Fibroblast of lung (primary cell): ENCODE measurements around the gene TUBA4A. TPM values are rescaled to one million over a fixed set of nuclear protein-coding genes. Genes with fewer than 3 reads are reported as not detected.
"Not testable (repeated sequence)": the region's sequence is repeated elsewhere in the genome, so short reads cannot be mapped to it uniquely, and the experiment has no call there.

Experiments used
- DNase-seq, 2 donors: peaks; one replicate each; pipeline versions ENCODE4 v3.0.0 to v3.0.0-alpha.2; 2010; ENCODE audit warnings: low read depth in 2 of 2
- H2AFZ ChIP-seq: 2 replicates; pipeline ENCODE4 v1.5.1; 2012; ENCODE audit warnings: low read length, control low read depth, inconsistent platforms
- H3K27ac ChIP-seq: 2 replicates; pipeline ENCODE4 v1.5.1; 2011; ENCODE audit warnings: low read length, control low read depth; ENCODE audit not compliant: insufficient read depth
- H3K27me3 ChIP-seq: 2 replicates; pipeline ENCODE4 v1.5.1; 2011; ENCODE audit warnings: mild to moderate bottlenecking, low read length; ENCODE audit not compliant: control insufficient read depth, insufficient read depth
- H3K36me3 ChIP-seq: 2 replicates; pipeline ENCODE4 v1.5.1; 2011; ENCODE audit warnings: low read length; ENCODE audit not compliant: control insufficient read depth, insufficient read depth
- H3K4me1 ChIP-seq: 2 replicates; pipeline ENCODE4 v1.5.1; 2011; ENCODE audit warnings: low read length; ENCODE audit not compliant: control insufficient read depth, insufficient read depth; ENCODE audit errors: extremely low read depth
- H3K4me2 ChIP-seq: 2 replicates; pipeline ENCODE4 v1.5.1; 2011; ENCODE audit warnings: low read length, control low read depth; ENCODE audit not compliant: insufficient read depth; ENCODE audit errors: extremely low read depth
- H3K4me3 ChIP-seq, 4 experiments: fragments of 200-600 bp in 1 of 4; sonication (generic) in 1 of 4; replicated peaks in 1 of 4; 2 replicates each; pipeline ENCODE4 v1.5.1; 2011 to 2016; ENCODE audit warnings: low read length in 4 of 4, low read depth in 3 of 4, mild to moderate bottlenecking in 3 of 4, control low read depth in 2 of 4, inconsistent platforms in 1 of 4, mixed read lengths in 1 of 4; ENCODE audit not compliant: insufficient read depth in 1 of 4; ENCODE audit errors: control extremely low read depth in 1 of 4
- H3K79me2 ChIP-seq: 2 replicates; pipeline ENCODE4 v1.5.1; 2012; ENCODE audit warnings: mild to moderate bottlenecking, low read length, inconsistent platforms; ENCODE audit not compliant: control insufficient read depth, insufficient read depth
- H3K9ac ChIP-seq: 2 replicates; pipeline ENCODE4 v1.5.1; 2011; ENCODE audit warnings: mild to moderate bottlenecking, low read length, control low read depth; ENCODE audit not compliant: insufficient read depth
- H3K9me3 ChIP-seq: 2 replicates; pipeline ENCODE4 v1.5.1; 2012; ENCODE audit warnings: low read depth, low read length; ENCODE audit not compliant: control insufficient read depth, insufficient read depth
- H4K20me1 ChIP-seq: 2 replicates; pipeline ENCODE4 v1.5.1; 2011; ENCODE audit warnings: low read length; ENCODE audit not compliant: control insufficient read depth, insufficient read depth; ENCODE audit errors: extremely low read depth
- CTCF ChIP-seq, 2 donors: IDR thresholded peaks in 1 of 2; conservative IDR thresholded peaks in 1 of 2; 1 replicate in 1 of 2; 2 replicates in 1 of 2; pipeline ENCODE4 v1.5.1; 2011 to 2012; ENCODE audit warnings: low read length in 2 of 2, control low read depth in 1 of 2, inconsistent platforms in 1 of 2, low read depth in 1 of 2, mild to moderate bottlenecking in 1 of 2
- EZH2 ChIP-seq: IDR thresholded peaks from 2 replicates; pipeline ENCODE4 v1.5.1; 2012; ENCODE audit warnings: low read length, control low read depth, mild to moderate bottlenecking; ENCODE audit errors: missing control alignments
- polyA plus RNA-seq, 2 donors: library from polyadenylated mRNA; depleted of rRNA in 1 of 2; stranded (reverse) in 1 of 2; unstranded in 1 of 2; fragments of >200 nt; gene quantifications; 2 replicates each; pipeline ENCODE4 v1.2.1, GENCODE V29; 2011 to 2012; ENCODE audit warnings: missing spikeins in 1 of 2
- total RNA-seq: library from RNA; depleted of rRNA; stranded (reverse); fragments of >200 nt; gene quantifications from 2 replicates; pipeline ENCODE4 v1.2.1, GENCODE V29; 2014

The TUBA4A gene
- total and polyA plus RNA-seq, 2 donors (not counting 1 experiment from before 2014, with no cell fraction given) = 5.6 to 14.7 TPM

- peaks cover 8% of the 10 kb centered on the region for H3K36me3 ChIP-seq
- peak overlapping the region; percentile 6 for H3K4me2 ChIP-seq
- H4K20me1 ChIP-seq = no peaks in the 10 kb centered on the region
- no peak overlapping the region for H2AFZ ChIP-seq
- H3K9me3 ChIP-seq = no peaks in the 10 kb centered on the region
- H3K4me3 ChIP-seq = no peak overlapping the region
- H3K9ac ChIP-seq = no peak overlapping the region
- H3K79me2 ChIP-seq = no peaks in the 10 kb centered on the region
- no peak overlapping the region for H3K27ac ChIP-seq
- peaks cover 11% of the 10 kb centered on the region for H3K4me1 ChIP-seq
- no peak for TF ChIP-seq CTCF (conservative IDR thresholded peaks at IDR 0.05 in 1 of 2, IDR thresholded peaks at IDR 0.05 in 1 of 2; ENCODE audit: low read depth in 1 of 2, low read length in 2 of 2)
- no peak for TF ChIP-seq EZH2
- DNase-seq = no peak
- H3K27me3 ChIP-seq = no peaks in the 10 kb centered on the region
These were observed 35.4 kb upstream of the TUBA4A start for GRCh38 chr2:219289195-219289536.

- peaks cover 15% of the 10 kb centered on the region for H3K36me3 ChIP-seq
- peaks cover 11% of the 10 kb centered on the region for H3K4me1 ChIP-seq
- TF ChIP-seq CTCF (conservative IDR thresholded peaks at IDR 0.05 in 1 of 2, IDR thresholded peaks at IDR 0.05 in 1 of 2; ENCODE audit: low read depth in 1 of 2, low read length in 2 of 2) (no peak), EZH2 (no peak)
- no peak overlapping the region for H3K4me3 ChIP-seq
- H3K9ac ChIP-seq = no peak overlapping the region
- H3K9me3 ChIP-seq = no peaks in the 10 kb centered on the region
- no peaks in the 10 kb centered on the region for H3K27me3 ChIP-seq
- no peaks in the 10 kb centered on the region for H3K79me2 ChIP-seq
- no peak for DNase-seq
- H2AFZ ChIP-seq = no peak overlapping the region
- no peak overlapping the region for H3K4me2 ChIP-seq
- no peaks in the 10 kb centered on the region for H4K20me1 ChIP-seq
- H3K27ac ChIP-seq = no peak overlapping the region
These were observed 34.0 kb upstream of the TUBA4A start for GRCh38 chr2:219287580-219288265.

GRCh38 chr2:219287116-219287440 lies 33.4 kb upstream of the TUBA4A start:
- H3K9me3 ChIP-seq, H3K27ac ChIP-seq, H3K4me2 ChIP-seq: not testable (repeated sequence)

More at GRCh38 chr2:219287116-219287440, 33.4 kb upstream of the TUBA4A start:
- not testable (repeated sequence) for H3K79me2 ChIP-seq, H3K9ac ChIP-seq, H2AFZ ChIP-seq, DNase-seq, H3K27me3 ChIP-seq, H4K20me1 ChIP-seq, H3K4me3 ChIP-seq
- Histone ChIP-seq H3K4me1 (peaks cover 11% of the 10 kb centered on the region), H3K36me3 (peaks cover 17% of the 10 kb centered on the region)
